GM18505 (cell line): ENCODE measurements around the gene MPRIP.

Experiments used
- ATAC-seq: cut with Tn5 transposase; IDR thresholded peaks from one replicate; pipeline ENCODE4 v1.9.1; 2021; ENCODE audit not compliant: unreplicated experiment
- POLR2A ChIP-seq: IDR thresholded peaks from 4 replicates; pipeline ENCODE4 v1.6.1; 2011; ENCODE audit warnings: borderline replicate concordance; ENCODE audit not compliant: insufficient read depth, insufficient read length; ENCODE audit errors: extremely low read depth

MPRIP gene

DNA sequence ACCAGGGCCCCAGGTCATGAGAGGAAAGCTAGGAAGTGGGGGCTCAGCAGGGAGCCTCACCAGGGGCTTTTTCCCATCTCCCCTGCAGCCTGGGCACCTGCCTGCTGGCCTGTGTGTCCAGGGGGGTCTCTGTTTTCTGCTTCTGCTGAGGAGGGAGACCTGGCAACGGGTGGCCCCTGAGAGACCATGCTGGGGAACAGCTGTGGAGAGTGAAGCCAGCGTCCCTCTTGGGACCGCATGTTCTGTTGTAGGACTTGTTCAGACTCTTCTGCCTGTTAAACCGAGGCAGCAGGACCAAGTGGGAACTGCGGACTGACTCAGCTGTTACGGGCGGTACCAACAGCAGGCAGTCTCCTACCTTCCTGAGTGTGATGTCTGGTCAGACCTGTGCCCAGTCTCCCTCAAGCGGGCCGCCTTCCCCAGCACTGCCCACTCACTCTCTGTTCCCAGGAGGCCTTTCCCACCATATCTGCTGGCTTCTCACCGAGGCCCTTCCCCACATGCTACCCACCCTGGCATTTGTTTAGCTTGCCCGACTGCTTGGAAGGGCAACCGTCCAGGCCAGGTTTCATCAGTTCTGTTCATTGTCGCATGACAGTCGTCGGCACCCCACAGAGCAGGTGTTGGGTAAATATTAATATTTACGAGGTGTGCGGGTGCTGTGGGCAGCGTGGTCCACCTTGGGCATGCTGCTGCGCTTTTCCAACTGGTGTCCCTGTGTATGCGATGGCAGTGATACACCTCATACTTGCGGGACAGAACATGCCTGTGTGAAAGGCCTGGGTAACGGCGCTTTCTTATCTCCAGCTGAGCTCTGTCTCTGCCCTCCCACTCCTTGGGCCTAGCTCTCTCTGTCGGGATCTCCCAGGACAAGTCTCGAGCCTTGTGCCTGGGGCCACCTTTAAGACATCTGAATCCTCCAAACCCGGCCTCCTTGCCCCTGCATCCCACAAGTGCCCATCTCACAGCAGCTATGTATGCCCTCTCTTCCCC is 69.4 kb downstream of the MPRIP start:
- ATAC-seq, result no peak
- no peak for TF ChIP-seq POLR2A

DNA sequence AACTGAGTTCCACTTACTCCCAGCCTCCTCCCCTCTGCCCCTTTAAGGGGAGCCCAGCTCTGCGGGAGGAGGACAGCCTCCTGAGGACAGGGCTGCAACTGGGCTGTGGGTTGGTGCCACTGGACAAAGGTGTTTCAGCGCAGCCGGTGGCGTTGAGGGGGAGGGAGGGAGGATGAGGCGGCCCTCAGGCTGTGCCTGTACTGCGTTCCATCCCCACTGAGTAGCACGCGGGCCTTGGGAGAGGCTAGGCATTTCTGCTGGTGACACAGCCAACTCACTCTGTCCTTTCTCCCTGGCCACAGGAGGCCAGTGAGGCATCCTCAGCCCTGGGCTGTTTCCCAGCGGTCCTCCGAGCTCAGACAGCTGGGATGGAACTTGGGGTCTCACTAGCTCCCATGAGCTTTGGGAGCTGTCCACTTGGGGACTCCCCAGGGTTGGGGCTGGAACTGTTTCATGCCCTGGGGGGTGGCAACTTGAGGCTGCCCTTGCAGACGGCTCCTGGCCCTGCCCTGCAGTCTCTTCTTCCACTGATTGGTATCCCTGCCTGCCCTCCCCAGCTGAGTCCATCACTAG is 70.5 kb downstream of the MPRIP start:
- ATAC-seq, result no peak
- no peak for TF ChIP-seq POLR2A

DNA sequence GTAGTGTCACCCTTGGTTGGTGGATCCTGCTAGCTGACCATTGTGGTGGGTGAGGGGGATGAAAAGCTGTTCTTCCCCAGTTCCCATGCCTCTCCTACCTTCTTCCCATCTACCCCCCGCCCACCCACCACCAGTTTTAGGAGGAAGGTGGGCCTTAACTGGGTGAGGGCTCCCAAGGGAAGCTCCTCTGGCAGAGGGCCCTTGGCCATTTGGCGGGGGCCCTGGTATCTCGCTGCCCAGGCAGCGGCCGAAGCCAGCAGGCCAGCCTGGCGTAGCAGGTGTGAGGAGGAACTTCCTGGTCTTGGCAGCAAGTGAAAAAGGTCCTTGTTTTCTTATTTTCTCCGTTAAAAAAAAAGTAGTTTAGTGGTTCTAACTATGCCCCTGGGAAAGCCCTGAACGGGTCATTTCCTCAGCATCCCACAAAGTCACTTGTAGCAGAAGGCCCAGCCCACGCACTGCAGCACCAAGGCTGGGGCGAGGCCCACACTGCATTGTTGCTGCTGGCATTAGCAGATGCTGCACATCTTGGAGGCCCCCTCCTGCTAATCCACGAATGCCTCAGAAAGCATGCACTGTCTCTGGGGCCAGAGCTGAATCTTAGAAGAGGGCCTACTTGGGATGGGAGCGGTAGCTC is 72.5 kb downstream of the MPRIP start:
- no peak for ATAC-seq
- TF ChIP-seq POLR2A, result no peak

DNA sequence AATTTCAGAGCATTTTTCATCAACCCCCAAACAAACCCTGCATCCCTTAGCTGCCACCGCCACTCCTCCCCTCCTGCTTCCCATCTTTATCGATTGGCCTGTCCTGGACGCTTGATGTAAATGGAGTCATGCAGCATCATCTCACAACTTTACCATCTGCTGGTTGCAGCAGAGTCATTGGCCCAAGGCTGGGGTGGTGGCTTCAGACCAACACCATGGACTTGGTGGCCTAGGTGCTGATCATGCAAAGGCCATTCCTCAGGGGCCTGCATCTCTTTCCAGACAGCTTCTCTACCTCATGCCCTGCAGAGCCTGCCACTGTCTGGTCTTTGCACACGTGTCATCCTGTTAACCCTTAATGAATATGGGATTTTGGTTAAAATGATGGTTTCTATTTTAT is 73.4 kb downstream of the MPRIP start:
- ATAC-seq, result no peak
- no peak for TF ChIP-seq POLR2A

DNA sequence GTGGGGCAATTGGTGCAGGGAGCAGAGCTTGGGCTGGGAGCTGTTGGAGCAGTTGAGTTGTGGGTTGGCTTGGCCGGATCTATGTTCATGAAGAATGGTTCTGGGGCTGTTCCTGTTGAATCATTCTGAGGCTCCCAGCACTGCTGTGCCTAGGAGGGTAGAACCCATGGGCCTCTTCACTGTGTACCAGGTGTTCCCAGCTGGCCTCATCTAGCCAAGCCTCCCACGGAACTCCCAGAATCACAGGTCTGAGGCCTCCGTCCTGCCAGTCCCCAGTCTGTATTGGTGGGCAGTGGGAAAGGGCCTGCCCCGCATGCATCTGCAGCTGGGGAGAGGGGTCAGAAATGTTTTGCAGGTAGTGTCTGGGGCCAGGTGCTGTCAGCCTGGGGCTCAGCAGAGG is 74.1 kb downstream of the MPRIP start:
- no peak for TF ChIP-seq POLR2A
- ATAC-seq, result no peak

DNA sequence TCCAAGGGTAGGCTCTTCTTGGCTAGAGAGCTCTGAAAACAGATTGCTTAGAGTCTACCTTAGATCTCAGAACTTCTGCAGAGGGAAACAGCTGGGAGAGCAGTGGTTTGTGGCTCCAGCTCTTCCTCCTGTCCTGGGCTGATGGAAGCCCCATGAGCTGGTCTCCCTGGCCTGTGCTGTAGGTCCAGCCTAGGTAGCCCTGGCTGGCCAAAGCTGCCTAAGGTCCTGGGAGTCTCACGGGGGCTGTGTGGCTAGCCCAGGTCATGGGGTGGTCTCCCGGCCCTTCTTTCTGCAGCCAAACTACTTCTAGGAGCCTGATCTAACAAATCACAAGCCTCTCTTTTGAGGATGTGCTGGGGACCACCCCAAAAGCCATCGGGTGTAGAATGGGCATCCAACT is 75.7 kb downstream of the MPRIP start:
- no peak for TF ChIP-seq POLR2A
- ATAC-seq, result no peak

DNA sequence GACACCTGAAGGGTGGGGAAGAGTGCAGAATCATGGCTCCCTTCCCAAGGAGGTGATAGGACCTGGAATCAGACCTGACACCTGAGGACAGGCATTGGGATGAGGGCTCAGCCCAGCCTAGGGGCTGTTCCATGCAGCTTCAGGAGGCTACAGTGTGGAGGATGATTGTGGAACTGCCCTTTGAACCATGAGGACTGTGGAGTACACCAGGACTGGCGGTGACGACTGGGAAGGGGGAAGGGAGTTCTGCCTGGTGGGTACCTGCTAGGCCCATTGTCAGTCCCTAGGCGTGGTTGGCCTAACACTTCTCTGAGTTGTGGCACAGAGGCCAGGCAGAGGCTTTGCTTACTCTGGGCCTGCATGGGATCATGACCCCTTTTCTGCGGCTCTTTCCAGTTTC is 76.1 kb downstream of the MPRIP start:
- no peak for ATAC-seq
- no peak for TF ChIP-seq POLR2A

DNA sequence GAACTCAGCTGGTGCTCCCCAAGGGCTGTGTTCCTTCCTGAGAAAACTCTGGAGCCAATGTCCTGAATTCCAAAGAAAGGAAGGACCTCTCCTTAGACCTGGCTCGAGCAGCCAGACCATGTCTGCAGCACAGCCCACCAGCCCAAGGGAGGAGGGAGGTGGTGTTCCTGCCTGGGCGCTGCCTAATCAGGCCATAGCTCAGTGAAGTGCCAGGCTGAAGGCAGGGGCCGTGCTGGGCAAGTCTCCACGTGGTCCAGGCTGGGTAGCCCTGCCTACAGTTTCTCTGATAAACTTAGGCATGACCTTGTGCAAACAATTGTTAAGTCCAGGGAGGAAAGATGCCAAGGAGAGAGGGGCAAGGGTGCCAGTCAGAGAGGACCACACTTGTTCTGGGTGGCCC is 76.8 kb downstream of the MPRIP start:
- no peak for ATAC-seq
- TF ChIP-seq POLR2A, result no peak

DNA sequence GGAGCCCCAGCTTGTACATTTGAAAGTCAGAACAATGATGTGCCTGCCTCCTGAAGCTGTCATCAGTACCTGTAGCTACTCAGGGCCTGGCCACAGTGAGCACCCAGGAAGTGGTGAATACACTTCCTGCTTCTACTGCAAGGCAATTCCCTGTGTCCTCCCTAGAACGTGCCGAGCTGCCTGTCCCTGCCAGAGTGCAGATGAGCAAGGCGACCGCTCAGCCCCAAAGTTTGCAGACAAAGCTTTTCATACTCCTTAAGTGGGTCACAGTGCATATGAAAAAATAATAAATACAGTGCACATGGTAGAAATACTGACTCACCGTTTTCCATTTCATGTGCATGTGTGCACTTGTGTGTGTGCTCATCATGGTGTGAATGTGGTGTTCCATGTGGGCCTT is 77.3 kb downstream of the MPRIP start:
- no peak for ATAC-seq
- TF ChIP-seq POLR2A, result no peak

DNA sequence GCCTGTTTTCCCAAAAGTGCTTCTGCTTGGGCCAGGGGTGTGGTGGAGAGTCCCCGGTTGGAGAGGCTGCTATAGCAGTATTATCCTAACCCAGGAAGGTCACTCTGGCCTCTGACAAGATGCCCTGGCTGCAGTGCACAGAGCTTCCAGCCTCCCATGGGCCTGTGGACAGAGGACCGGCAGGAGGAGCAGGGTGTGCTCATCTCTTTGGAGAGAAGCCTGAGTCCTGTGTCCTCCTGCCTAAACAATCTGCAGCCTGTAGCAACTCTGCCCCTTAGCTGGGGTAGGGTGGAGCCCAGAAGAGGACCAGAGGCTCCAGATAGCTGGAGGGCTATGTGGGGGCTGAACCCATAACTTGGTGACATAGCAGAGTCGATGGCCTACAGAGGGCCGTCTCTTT is 78.0 kb downstream of the MPRIP start:
- no peak for ATAC-seq
- TF ChIP-seq POLR2A, result no peak

DNA sequence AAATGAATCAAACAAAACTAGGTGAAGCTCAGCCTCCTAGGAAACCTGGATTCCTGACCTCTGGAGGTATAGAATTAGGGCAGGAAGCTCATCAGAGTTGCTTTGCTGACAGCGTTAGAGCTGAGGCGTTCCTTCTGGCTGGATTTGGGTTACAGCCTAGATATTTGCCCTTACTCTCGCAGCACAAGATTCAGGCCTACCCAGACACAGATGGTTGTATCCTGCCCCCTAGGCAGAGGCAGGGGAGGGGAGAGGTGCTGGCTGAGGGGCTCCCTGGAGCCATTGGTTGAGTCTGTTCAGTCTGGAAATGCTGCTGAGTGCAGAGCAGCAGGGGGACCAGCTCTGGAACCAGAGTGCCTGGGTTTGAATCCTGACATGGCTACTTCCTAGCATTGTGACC is 78.4 kb downstream of the MPRIP start:
- no peak for TF ChIP-seq POLR2A
- ATAC-seq, result no peak

DNA sequence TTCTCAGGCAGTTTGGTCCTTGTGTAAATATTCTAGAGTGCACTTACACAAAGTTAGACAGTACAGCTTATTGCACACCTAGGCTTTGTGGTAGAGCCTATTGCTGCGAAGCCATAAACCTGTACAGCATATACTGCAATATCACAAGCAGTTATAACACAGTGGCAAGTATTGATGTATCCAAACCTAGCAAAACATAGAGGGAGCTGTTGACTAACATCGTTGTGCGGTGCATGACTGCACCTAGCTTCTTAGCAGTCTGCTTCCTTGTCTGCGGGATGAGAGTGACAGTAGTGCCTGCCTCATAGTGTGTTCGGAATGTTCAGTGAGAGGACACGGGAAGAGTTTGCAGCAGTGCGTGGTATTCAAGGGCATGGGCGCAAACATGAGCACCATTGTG is 78.9 kb downstream of the MPRIP start:
- ATAC-seq, result no peak
- TF ChIP-seq POLR2A, result no peak

DNA sequence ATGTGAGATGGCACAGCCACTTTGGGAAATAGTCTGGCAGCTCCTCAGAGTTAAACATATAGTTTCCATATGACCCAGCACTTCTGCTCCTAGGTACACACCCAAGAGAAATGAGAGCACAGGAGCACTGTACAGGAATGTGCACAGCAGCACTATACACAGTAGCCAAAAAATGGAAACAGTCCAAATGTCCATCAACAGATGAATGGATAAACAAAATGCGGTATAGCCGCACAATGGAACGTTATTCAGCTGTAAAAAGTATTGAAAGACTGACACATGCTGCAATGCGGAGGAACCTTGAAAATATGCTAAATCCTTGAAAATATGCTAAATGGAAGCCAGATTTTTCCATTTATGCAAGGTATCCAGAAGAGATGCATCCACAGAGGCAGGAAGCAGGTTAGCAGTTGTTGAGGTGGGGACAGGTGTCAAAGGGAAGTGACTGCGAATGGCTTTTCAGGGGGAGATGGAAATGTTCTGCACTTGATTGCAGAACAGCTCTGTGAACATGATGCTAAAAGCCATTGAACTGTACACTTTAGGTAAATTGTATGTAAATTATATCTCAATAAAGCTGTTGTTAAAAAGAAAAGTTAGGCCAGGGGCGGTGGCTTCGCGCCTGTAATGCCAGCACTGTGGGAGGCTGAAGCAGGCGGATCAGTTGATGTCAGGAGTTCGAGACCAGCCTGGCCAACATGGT is 80.7 kb downstream of the MPRIP start:
- ATAC-seq, result no peak
- TF ChIP-seq POLR2A, result no peak
